WTC11 (cell line): Measurements from ENCODE around the gene SLC12A8.

Experiments
- CREM ChIP-seq: sonication (generic); formaldehyde crosslinking; IDR thresholded peaks from 2 replicates; pipeline ENCODE4 v1.8.1; 2022; ENCODE audit warnings: mild to moderate bottlenecking, missing genetic modification reagents, moderate library complexity
- TF ChIP-seq, protein P1 (sequence below): fragments of 200-600 bp; IDR thresholded peaks from 2 replicates; pipeline ENCODE4 v1.8.0; 2022; ENCODE audit warnings: antibody characterized with exemption
- TF ChIP-seq, protein P2 (sequence below): sonication (generic); formaldehyde crosslinking; IDR thresholded peaks from 2 replicates; pipeline ENCODE4 v1.8.1; 2022; ENCODE audit warnings: low read depth, missing genetic modification reagents, borderline replicate concordance

DNA sequence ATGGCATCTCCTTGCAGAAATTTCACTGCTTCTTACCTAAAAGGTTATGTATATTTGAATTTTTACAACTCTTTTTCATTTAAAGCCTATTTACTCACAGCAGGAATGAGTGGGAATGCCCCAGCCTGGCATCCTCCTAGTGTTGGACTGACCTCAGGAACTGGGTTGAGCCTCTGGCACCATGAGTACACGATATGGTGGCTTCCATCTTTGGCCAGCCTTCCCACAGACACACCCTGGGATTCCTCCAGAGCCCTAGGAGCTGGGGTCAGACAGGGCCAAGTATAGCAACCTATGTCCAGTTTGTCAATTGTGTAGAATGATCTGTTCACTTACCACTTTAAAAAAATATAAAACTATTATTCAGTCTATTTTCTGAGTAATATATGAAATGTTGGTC, 99.6 kb downstream of the SLC12A8 start:
- no peak for TF ChIP-seq CREM (CRISPR knock-in tag)
- TF ChIP-seq, protein P1, sequence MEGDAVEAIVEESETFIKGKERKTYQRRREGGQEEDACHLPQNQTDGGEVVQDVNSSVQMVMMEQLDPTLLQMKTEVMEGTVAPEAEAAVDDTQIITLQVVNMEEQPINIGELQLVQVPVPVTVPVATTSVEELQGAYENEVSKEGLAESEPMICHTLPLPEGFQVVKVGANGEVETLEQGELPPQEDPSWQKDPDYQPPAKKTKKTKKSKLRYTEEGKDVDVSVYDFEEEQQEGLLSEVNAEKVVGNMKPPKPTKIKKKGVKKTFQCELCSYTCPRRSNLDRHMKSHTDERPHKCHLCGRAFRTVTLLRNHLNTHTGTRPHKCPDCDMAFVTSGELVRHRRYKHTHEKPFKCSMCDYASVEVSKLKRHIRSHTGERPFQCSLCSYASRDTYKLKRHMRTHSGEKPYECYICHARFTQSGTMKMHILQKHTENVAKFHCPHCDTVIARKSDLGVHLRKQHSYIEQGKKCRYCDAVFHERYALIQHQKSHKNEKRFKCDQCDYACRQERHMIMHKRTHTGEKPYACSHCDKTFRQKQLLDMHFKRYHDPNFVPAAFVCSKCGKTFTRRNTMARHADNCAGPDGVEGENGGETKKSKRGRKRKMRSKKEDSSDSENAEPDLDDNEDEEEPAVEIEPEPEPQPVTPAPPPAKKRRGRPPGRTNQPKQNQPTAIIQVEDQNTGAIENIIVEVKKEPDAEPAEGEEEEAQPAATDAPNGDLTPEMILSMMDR, result no peak
- TF ChIP-seq, protein P2, sequence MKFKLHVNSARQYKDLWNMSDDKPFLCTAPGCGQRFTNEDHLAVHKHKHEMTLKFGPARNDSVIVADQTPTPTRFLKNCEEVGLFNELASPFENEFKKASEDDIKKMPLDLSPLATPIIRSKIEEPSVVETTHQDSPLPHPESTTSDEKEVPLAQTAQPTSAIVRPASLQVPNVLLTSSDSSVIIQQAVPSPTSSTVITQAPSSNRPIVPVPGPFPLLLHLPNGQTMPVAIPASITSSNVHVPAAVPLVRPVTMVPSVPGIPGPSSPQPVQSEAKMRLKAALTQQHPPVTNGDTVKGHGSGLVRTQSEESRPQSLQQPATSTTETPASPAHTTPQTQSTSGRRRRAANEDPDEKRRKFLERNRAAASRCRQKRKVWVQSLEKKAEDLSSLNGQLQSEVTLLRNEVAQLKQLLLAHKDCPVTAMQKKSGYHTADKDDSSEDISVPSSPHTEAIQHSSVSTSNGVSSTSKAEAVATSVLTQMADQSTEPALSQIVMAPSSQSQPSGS, result no peak
